NB4 (cell line): ENCODE measurements around the gene IL7R.

Experiments used
- MYC ChIP-seq: IDR thresholded peaks from 2 replicates; pipeline ENCODE4 v1.6.1; 2011; ENCODE audit warnings: low read depth, low read length
- TF ChIP-seq, protein P1 (sequence below): IDR thresholded peaks from one replicate; pipeline ENCODE4 v1.5.1; 2012; ENCODE audit warnings: low read depth, low read length

DNA sequence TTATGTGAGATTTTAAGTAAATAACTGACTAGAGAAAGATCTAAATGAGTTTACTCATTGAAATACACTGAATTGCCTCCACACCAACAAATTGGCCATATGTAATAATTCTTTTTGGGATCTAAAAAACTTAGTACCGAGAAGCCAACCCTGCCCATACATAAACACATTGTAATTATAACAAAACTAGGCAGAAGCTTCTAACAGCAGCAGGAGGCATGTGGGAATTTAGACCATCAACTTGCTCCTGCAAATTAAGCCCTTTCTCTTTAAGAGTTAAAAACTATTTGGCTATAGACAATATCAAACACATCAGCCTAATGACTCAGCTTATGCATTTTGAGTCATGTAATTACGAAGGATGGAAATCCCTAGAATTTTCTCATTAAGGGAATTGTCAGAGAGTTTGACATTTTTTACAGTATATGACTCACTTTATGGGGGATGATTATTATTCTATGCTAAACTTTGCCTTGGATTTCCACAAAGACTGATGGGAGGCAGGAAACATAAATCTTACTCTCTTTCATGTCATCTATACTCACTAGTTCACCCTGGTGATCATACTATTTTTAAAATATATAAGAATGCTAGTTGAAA is 1.0 kb downstream of the IL7R start:
- TF ChIP-seq, protein P1, sequence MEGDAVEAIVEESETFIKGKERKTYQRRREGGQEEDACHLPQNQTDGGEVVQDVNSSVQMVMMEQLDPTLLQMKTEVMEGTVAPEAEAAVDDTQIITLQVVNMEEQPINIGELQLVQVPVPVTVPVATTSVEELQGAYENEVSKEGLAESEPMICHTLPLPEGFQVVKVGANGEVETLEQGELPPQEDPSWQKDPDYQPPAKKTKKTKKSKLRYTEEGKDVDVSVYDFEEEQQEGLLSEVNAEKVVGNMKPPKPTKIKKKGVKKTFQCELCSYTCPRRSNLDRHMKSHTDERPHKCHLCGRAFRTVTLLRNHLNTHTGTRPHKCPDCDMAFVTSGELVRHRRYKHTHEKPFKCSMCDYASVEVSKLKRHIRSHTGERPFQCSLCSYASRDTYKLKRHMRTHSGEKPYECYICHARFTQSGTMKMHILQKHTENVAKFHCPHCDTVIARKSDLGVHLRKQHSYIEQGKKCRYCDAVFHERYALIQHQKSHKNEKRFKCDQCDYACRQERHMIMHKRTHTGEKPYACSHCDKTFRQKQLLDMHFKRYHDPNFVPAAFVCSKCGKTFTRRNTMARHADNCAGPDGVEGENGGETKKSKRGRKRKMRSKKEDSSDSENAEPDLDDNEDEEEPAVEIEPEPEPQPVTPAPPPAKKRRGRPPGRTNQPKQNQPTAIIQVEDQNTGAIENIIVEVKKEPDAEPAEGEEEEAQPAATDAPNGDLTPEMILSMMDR, result no peak
- no peak for TF ChIP-seq MYC
